Measurements from ENCODE around the gene ATP6V1B1.

DNA sequence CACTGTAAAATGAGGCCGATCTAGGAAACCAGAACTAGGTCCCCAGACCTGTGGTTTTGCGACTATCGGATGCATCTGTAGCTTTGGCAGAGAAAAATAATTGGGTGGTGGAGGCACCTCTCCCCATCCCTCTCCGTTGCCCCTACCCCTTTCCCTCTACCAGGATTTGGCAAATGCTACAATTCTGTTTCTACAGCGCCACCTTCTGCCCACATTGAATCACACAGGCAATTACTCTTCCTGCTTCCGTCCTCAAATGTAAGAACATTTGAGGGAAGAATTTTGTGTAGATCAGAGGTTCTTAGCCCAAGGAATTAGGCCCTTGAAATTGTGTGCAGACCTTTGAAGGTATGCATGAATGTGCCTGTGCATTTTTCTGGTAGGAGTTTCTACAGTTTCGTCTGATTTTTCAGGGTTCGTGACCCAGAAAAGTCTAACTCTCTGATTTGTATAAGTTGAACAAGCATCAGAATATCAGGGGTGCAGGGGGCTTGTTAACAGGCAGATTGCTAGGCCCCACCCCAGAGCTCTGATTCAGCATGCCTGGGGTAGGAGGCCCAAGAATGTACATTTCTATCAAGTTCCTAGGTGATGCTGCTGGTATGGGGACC is 11.2 kb downstream of the ATP6V1B1 start:
- TF ChIP-seq CTCF (IDR thresholded peaks at IDR 0.05) (peak; percentile 59 to 69 (median 60)), POLR2A (IDR thresholded peaks at IDR 0.05) (no peak), POLR2AphosphoS5 (IDR thresholded peaks at IDR 0.05; ENCODE audit: insufficient read depth in 1 of 2, low read depth in 1 of 2) (no peak)
